Stimulated activated CD8-positive, alpha-beta memory T cell treated with anti-CD3 and anti-CD28 coated beads, Interleukin-15, amount 100 ng/mL, for 48 hours (primary cell): Measurements from ENCODE around the gene CNBD2.
"Not testable (repeated sequence)": the region's sequence is repeated elsewhere in the genome, so short reads cannot be mapped to it uniquely, and the experiment has no call there.

Experiments used
- DNase-seq, 2 donors: peaks; one replicate each; pipeline ENCODE4 v3.0.0-alpha.2; 2020; ENCODE audit warnings: low read depth in 2 of 2

Gene CNBD2

DNA sequence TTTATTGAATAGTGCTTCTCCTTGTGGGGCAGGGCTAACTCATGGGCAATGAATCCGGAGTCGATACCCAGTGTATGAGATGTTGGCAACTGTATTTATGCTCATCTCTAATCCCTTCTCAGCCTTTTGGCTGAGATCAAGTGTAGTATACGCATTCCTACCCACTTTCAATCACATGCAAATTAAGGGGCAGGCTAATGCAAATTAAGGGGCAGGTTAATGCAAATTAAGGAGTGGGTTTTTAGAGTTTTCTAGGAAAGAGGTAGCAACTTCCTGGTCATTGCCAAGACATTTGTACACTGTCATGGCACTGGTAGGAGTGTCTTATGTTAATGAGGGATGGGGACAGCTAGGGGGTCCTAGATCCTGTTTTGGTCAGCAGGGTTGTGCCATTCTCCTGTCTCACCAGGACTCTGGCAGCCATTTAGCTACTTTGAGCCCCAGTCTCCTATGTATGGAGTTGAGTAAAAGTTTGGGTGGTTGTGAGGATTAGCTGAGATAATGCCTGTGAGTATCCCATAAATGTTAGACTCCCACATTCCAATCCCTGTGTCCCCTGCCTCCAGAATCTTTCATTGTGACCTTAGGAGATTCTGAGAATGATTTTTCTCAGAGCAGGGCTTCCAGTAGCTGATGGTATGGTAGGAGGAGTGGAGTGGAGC lies at the start of gene CNBD2:
Gene CNBD2 (plus strand): TSS at position 612 of the 662 bp plus-strand sequence. CDS start 173 bp downstream, outside the sequence.
- DNase-seq, result no peak

GRCh38 chr20:35920523-35920922 lies 47.9 kb upstream of the CNBD2 start:
- no peak for DNase-seq

DNA sequence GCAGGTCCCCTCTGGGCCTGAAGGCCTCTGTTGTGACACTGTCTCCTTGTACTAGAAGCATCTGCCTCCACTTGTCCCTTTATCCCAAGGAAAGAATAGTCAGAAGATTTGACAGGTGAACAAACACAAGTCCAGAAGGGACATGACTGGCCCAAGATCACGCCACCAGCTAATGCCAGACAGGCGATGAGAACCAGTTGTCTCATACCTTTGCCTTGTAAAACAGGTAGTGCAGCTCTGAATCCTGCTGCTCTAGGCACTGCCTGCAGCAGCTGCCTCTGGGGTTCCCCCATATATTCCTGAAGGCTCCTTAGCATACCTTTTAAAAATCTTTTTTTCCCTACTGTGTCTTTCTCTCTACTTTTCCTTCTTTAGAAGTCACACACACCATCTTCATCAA lies 39.1 kb upstream of the CNBD2 start:
- no peak for DNase-seq

DNA sequence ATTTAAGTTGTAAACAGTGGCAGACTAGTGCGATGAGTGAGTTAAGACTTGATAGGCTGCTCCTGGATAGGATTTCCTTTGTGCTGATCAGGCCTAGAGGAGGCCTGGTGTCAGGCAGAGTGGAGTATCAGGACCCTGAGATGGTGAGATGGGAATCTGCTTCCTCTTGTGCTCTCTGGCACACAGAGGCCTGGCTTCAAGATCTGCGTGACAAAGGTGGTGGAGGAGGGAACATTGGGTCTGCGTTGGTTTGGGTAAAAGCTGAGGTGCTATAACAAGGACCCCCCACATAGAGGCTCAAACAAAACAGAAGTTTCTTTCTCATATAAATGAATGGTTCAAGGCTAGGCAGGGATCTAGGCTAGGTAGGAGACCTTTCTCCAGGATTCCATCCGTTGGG lies 34.3 kb upstream of the CNBD2 start:
- DNase-seq, result no peak

GRCh38 chr20:35939264-35939663 lies 29.1 kb upstream of the CNBD2 start:
- no peak for DNase-seq

- no peak for DNase-seq
These were observed 26.8 kb upstream of the CNBD2 start for GRCh38 chr20:35941620-35942019.

DNA sequence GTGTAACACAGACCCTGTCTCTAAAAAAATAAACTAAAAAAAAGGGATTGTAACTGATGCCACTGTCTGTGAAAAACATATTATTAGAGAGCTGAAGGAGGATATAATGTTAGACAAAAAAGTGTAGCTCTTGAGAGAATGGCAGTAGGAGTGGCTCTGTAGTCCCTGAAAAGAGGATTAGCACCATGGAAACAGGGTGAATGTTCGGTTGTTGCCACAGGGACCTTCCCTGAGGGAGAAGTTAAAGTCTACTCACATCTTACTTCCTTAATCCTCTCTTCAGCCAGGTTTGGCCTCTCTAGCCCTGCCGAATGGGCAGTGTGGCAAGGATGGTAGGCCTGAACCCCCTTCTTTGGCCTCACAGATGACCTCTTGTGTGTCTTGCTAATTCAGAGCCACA lies 26.1 kb upstream of the CNBD2 start:
- DNase-seq, result no peak

DNA sequence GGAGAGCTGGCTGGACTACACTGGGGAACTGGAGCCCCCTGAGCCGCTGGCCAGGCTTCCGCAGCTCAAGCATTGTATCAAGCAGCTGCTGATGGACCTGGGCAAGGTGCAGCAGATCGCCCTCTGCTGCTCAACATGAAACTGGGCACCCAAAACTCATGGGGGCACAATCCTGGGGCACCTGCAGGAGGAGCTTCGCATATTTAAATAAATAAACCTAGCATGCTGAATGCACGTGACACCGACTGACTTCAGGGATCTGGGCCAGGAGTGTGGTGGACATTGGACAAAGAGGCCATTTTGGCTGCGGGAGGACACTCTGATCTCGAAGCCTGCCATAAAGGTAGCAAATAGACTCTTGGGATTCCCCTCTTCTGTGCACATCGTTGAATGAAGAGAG lies 20.9 kb upstream of the CNBD2 start:
- no peak for DNase-seq

GRCh38 chr20:35947907-35948306 lies 20.5 kb upstream of the CNBD2 start:
- no peak for DNase-seq

DNA sequence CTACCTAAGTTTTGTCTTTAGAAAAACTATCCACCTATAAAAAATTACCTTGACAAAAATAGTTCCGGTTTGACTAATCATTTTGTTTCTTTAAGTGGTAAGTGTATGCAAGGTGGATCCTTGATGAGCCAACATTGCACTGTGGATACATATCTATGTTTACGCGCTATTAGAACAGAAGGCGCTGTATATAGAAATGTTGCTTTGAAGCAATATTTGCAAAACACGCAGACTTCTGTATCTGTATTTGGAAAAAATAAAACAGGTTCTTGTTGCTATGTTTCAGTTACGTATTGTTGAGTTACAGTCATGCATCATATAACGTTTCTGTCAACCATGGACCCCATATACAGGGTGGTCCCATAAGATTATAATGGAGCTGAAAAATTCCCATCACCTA lies 18.3 kb upstream of the CNBD2 start:
- DNase-seq, result no peak

DNA sequence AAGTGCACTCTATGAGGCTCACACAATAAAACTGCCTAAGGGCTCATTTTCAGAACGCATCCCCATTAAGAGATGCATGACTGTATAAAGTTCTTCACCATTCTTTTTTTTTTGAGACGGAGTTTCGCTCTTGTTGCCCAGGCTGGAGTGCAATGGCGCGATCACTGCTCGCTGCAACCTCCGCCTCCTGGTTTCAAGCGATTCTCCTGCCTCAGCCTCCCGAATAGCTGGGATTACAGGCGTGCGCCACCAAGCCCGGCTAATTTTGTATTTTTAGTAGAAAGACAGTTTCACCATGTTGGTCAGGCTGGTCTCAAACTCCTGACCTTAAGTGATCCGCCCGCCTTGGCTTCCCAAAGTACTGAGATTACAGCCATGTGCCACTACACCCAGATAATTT lies 16.3 kb upstream of the CNBD2 start:
- DNase-seq, result not testable (repeated sequence)

- DNase-seq, result no peak
These were observed 15.7 kb upstream of the CNBD2 start for GRCh38 chr20:35952480-35953386.

DNA sequence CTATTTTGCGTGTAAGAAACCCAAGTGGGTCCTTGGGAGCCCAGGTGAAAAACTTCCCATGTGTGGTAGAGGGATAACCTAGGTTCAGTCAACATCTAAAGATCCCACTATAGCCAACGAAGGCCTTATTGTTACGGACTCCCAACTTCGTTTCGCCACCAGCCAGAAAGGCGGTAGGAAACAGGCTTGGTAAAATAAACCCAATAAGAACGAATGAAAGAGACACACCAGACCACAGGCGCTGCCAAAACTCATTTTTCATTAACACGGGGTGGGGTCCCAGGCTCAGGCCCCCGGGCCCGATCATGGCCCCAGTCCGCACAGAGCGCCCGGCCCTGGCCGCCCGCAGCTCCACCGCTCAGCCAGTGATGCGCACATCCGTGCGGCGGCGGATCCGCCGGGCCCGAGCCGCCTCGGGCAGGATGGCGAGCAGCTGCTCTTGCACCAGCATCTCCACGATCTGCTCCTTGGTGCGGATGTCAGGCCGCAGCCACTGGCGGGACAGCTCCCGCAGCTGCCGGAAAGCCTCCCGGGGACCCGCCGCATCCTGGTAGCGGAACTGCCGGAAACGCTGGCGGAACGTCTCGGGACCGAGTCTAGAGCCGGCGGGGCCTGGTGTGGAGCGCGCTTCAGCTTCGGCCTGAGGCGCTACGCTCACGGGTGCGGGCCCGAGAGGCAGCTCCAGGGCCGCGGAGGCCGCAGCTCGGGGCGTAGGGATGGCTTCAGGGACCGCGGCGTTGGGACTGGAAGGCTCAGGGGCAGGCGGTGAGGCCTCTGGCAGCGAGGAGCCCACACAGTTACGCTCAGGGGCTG lies 14.8 kb upstream of the CNBD2 start:
- peak; percentile 37 to 58 for DNase-seq

- peak; percentile 96 to 98 for DNase-seq
These were observed 14.0 kb upstream of the CNBD2 start, which contains the start of gene SCAND1 for GRCh38 chr20:35954200-35954906. Gene SCAND1 (minus strand): TSS chr20:35954502. CDS start chr20:35954284, 218 bp downstream.

DNA sequence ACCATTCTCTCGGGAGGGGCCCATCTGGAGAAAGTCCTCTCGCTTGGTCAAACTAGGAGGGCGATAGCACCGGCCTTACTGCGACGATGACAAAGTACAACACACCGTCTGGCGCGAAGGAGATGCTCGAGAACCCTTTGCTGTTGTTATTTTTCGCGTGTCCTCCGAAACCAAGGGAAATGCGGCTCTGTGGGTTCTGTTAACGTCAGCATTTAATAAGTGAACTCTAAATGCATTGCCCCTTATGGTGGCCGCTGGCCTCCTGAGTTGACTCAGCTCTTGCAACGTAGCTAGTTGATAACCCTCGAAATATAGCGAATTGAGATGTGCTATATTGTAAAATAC lies 13.5 kb upstream of the CNBD2 start:
- peak in 1 of 2 donors; percentile 7 for DNase-seq

- no peak for DNase-seq
These were observed 11.8 kb upstream of the CNBD2 start for GRCh38 chr20:35956616-35957015.

DNA sequence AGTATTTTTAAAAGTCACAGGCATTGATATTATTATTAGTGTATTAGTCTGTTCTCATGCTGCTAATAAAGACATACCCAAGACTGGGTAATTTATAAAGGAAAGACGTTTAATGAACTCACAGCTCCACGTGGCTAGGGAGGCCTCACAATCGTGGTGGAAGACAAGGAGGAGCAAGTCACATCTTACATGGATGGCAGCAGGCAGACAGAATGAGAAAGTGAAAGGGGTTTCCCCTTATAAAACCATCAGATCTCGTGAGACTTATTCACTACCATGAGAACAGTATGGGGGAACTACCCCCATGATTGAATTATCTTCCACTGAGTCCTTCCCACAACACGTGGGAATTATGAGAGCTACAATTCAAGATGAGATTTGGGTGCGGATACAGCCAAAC lies 9.1 kb upstream of the CNBD2 start:
- not testable (repeated sequence) for DNase-seq

GRCh38 chr20:35963878-35964277 lies 4.5 kb upstream of the CNBD2 start:
- no peak for DNase-seq

DNA sequence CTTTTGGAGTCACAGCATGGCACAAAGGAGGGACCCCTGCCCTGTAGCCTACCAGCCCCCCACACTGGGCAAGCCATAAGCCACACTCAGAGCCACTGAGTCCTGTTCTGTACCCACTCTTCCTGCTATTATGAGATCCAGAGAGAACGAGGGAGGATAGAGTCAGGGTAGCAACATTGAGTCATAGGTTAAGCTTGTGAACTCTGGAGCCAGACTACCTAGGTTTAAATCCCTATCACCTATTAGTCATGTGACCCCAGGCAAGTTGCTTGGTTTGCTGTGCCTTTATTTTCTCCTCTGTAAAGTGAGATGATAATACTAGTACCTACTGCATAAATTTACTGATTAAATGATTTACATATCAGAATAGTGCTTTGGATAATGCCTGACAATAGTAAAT lies 540 bp downstream of the CNBD2 start:
- DNase-seq, result no peak

DNA sequence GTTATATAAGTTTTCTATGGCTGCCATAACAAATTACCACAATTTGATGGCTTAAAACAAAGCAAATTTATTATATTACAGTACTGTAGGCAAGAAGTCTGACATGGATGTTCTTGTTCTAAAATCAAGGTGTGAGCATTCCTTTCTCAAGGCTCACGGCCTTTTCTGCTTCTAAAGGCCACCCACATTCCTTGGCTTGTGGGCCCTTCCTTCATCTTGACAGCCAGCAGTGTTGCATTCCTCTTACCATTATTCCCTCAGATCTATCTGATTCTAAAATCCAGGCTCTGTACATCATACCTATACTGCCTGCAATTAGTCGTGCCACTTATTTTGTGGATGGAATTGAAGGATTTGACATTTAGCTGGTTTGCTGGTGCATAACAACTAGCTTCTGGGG lies 3.6 kb downstream of the CNBD2 start:
- no peak for DNase-seq

- no peak for DNase-seq
These were observed 4.1 kb downstream of the CNBD2 start for GRCh38 chr20:35972462-35972861.

- DNase-seq, result no peak
These were observed 5.9 kb downstream of the CNBD2 start for GRCh38 chr20:35974256-35974655.
